GM23338 (cell line): ENCODE results near the gene BAX. TPM values are rescaled to one million over a fixed set of nuclear protein-coding genes. Genes with fewer than 3 reads are reported as not detected.
"Not testable (repeated sequence)": the region's sequence is repeated elsewhere in the genome, so short reads cannot be mapped to it uniquely, and the experiment has no call there.

Source experiments
- ATAC-seq: fragments of 200-7000 bp; cut with Tn5 transposase; 3 replicates; pipeline ENCODE4 v1.9.1; 2020
- DNase-seq: peaks from one replicate; pipeline ENCODE4 v3.0.0-alpha.2; 2015; ENCODE audit warnings: low spot score
- H2AFZ ChIP-seq: fragments of 200-600 bp; sonication (generic); 2 replicates; pipeline ENCODE4 v1.8.0; 2016; ENCODE audit warnings: antibody characterized with exemption, mild to moderate bottlenecking, moderate library complexity
- H3F3A ChIP-seq: fragments of 200-600 bp; sonication (generic); replicated peaks from 2 replicates; pipeline ENCODE4 v1.8.0; 2017; ENCODE audit warnings: antibody characterized with exemption, mixed run types, low read depth
- H3K27ac ChIP-seq: fragments of 200-600 bp; sonication (generic); 2 replicates; pipeline ENCODE4 v1.6.1; 2016; ENCODE audit warnings: low read depth
- H3K27me3 ChIP-seq: fragments of 200-600 bp; sonication (generic); 2 replicates; pipeline ENCODE4 v1.8.0; 2016; ENCODE audit warnings: mild to moderate bottlenecking, mixed run types, moderate library complexity; ENCODE audit not compliant: insufficient read depth
- H3K36me3 ChIP-seq: fragments of 200-600 bp; sonication (generic); 2 replicates; pipeline ENCODE4 v1.8.0; 2016; ENCODE audit warnings: mild to moderate bottlenecking; ENCODE audit not compliant: insufficient read depth
- H3K4me1 ChIP-seq: fragments of 200-600 bp; sonication (generic); 2 replicates; pipeline ENCODE4 v1.8.0; 2016; ENCODE audit warnings: mild to moderate bottlenecking, moderate library complexity; ENCODE audit not compliant: insufficient read depth
- H3K4me2 ChIP-seq: fragments of 200-600 bp; sonication (generic); 2 replicates; pipeline ENCODE4 v1.7.1; 2017; ENCODE audit warnings: mixed run types
- H3K4me3 ChIP-seq: fragments of 200-600 bp; sonication (generic); 2 replicates; pipeline ENCODE4 v1.6.1; 2016; ENCODE audit warnings: mixed run types
- H3K79me2 ChIP-seq: fragments of 200-600 bp; sonication (generic); replicated peaks from 2 replicates; pipeline ENCODE4 v1.8.0; 2017; ENCODE audit warnings: mild to moderate bottlenecking; ENCODE audit not compliant: insufficient read depth
- H3K9me2 ChIP-seq: fragments of 200-600 bp; sonication (generic); 2 replicates; pipeline ENCODE4 v1.8.0; 2017; ENCODE audit not compliant: insufficient read depth
- H4K20me1 ChIP-seq: fragments of 200-600 bp; sonication (generic); replicated peaks from 2 replicates; pipeline ENCODE4 v1.8.0; 2017; ENCODE audit warnings: mild to moderate bottlenecking; ENCODE audit not compliant: insufficient read depth
- H3K27ac Mint-ChIP-seq: 2 replicates; pipeline ENCODE4 v1.8.0; 2020; ENCODE audit warnings: inconsistent platforms, mild to moderate bottlenecking, moderate library complexity, mixed read lengths
- H3K27me3 Mint-ChIP-seq: 3 replicates; pipeline ENCODE4 v1.8.0; 2022; ENCODE audit warnings: low read depth, mild to moderate bottlenecking, moderate library complexity, mixed read lengths, inconsistent platforms; ENCODE audit not compliant: insufficient read depth, poor library complexity
- H3K36me3 Mint-ChIP-seq: 3 replicates; pipeline ENCODE4 v1.8.0; 2021; ENCODE audit warnings: low read depth, mild to moderate bottlenecking, inconsistent platforms, moderate library complexity, mixed read lengths
- H3K4me1 Mint-ChIP-seq: 3 replicates; pipeline ENCODE4 v1.8.0; 2020; ENCODE audit warnings: mild to moderate bottlenecking, inconsistent platforms, mixed read lengths
- H3K4me3 Mint-ChIP-seq: 3 replicates; pipeline ENCODE4 v1.8.0; 2021; ENCODE audit warnings: moderate library complexity, mild to moderate bottlenecking, inconsistent platforms, mixed read lengths
- H3K9me3 Mint-ChIP-seq: 3 replicates; pipeline ENCODE4 v1.8.0; 2020; ENCODE audit warnings: moderate library complexity, mild to moderate bottlenecking, inconsistent platforms, mixed read lengths
- CREB1 ChIP-seq: fragments of 250-450 bp; sonication (Bioruptor Pico); IDR thresholded peaks from 2 replicates; pipeline ENCODE4 v1.5.0; 2020; ENCODE audit warnings: low read depth, mild to moderate bottlenecking, moderate library complexity
- ETS1 ChIP-seq: IDR thresholded peaks from 2 replicates; pipeline ENCODE4 v1.6.1; 2016; ENCODE audit warnings: antibody characterized with exemption
- EZH2 ChIP-seq: fragments of 200-600 bp; sonication (generic); IDR thresholded peaks from one replicate; pipeline ENCODE4 v1.8.0; 2017; ENCODE audit warnings: antibody characterized with exemption, mild to moderate bottlenecking, low read depth; ENCODE audit not compliant: unreplicated experiment
- EZH2phosphoT487 ChIP-seq: fragments of 200-600 bp; sonication (generic); IDR thresholded peaks from one replicate; pipeline ENCODE4 v1.8.1; 2018; ENCODE audit warnings: antibody characterized with exemption; ENCODE audit not compliant: unreplicated experiment
- JUNB ChIP-seq: IDR thresholded peaks from one replicate; pipeline ENCODE4 v1.6.1; 2016; ENCODE audit warnings: antibody characterized with exemption; ENCODE audit not compliant: unreplicated experiment
- NANOG ChIP-seq: IDR thresholded peaks from 2 replicates; pipeline ENCODE4 v1.6.1; 2016; ENCODE audit warnings: antibody characterized with exemption, borderline replicate concordance
- POLR2AphosphoS5 ChIP-seq: IDR thresholded peaks from 2 replicates; pipeline ENCODE4 v1.6.1; 2016; ENCODE audit warnings: antibody characterized with exemption, low read depth
- STAT1 ChIP-seq: IDR thresholded peaks from one replicate; pipeline ENCODE4 v1.6.1; 2016; ENCODE audit warnings: antibody characterized with exemption; ENCODE audit not compliant: unreplicated experiment
- ZNF114 ChIP-seq: fragments of 250-450 bp; sonication (Bioruptor Pico); IDR thresholded peaks from 2 replicates; pipeline ENCODE4 v1.5.0; 2020; ENCODE audit warnings: mild to moderate bottlenecking, moderate library complexity
- ZNF331 ChIP-seq: fragments of 250-450 bp; sonication (Bioruptor Pico); IDR thresholded peaks from 2 replicates; pipeline ENCODE4 v1.5.0; 2020; ENCODE audit warnings: low read depth, mild to moderate bottlenecking, moderate library complexity
- polyA plus RNA-seq: library from polyadenylated mRNA; unstranded; fragments of >200 nt; fragmentation: Nextera tagmentation; extraction: Ambion mirVana; gene quantifications from 2 replicates; pipeline ENCODE4 v1.2.1, GENCODE V29; 2016
- total RNA-seq: library from RNA; depleted of rRNA; stranded (reverse); fragments of >200 nt; shearing (Covaris generic); gene quantifications from 2 replicates; pipeline ENCODE4 v1.2.3, GENCODE V29; 2014
- TF ChIP-seq, protein P1 (sequence below): fragments of 250-450 bp; sonication (Bioruptor Pico); IDR thresholded peaks from 2 replicates; pipeline ENCODE4 v1.5.0; 2020; ENCODE audit warnings: mild to moderate bottlenecking, moderate library complexity

The BAX gene
- total and polyA plus RNA-seq, 2 experiments from 2014 or later: 179 to 261 TPM

DNA sequence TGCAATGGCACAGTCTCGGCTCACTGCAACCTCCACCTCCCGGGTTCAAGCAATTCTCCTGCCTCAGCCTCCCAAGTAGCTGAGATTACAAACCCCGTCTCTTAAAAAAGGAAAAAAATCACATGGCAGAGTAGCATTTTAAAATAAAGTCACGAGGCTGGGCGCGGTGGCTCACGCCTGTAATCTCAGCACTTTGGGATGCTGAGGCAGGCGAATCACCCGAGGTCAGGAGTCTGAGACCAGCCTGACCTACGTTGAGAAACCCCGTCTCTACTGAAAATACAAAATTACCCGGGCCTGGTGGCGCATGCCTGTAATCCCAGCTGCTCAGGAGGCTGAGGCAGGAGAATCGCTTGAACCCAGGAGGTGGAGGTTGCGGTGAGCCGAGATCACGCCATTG, 27.0 kb upstream of the BAX start:
- H3K27ac Mint-ChIP-seq, H3K4me2 ChIP-seq, ATAC-seq, H3F3A ChIP-seq, H4K20me1 ChIP-seq, H3K4me3 Mint-ChIP-seq, H3K9me2 ChIP-seq, H2AFZ ChIP-seq, H3K4me1 ChIP-seq, H3K27ac ChIP-seq, H3K4me3 ChIP-seq, H3K36me3 Mint-ChIP-seq, H3K4me1 Mint-ChIP-seq, H3K79me2 ChIP-seq, H3K36me3 ChIP-seq, H3K9me3 Mint-ChIP-seq, DNase-seq: not testable (repeated sequence)
- peaks cover 19% of the 10 kb centered on the region for H3K27me3 Mint-ChIP-seq
- peaks cover 13% of the 10 kb centered on the region for H3K27me3 ChIP-seq

- Mint-ChIP-seq H3K36me3 (no peaks in the 10 kb centered on the region; the same call in 2 of the 3 replicates), H3K27me3 (peaks cover 20% of the 10 kb centered on the region), H3K4me3 (no peak overlapping the region), H3K27ac (no peak overlapping the region), H3K4me1 (0 out of 3 replicates have a peak, but pooled peaks cover 3% of the 10 kb centered on the region), H3K9me3 (no peaks in the 10 kb centered on the region)
- ATAC-seq (no peak), DNase-seq (no peak)
- Histone ChIP-seq H3K4me2 (no peak overlapping the region), H4K20me1 (no peaks in the 10 kb centered on the region), H3K4me1 (peaks cover 6% of the 10 kb centered on the region), H3K79me2 (no peaks in the 10 kb centered on the region), H2AFZ (no peak overlapping the region), H3K36me3 (no peaks in the 10 kb centered on the region), H3K27me3 (peaks cover 17% of the 10 kb centered on the region), H3K27ac (no peak overlapping the region), H3K4me3 (no peak overlapping the region), H3F3A (peaks cover 3% of the 10 kb centered on the region; the same call in 1 of the 2 replicates), H3K9me2 (no peaks in the 10 kb centered on the region)
- TF ChIP-seq NANOG (no peak), POLR2AphosphoS5 (no peak), CREB1 (CRISPR knock-in tag) (no peak), ZNF331 (CRISPR knock-in tag) (no peak), ETS1 (no peak), EZH2 (no peak), STAT1 (no peak), EZH2phosphoT487 (no peak), JUNB (no peak), ZNF114 (no peak)
- TF ChIP-seq, protein P1, sequence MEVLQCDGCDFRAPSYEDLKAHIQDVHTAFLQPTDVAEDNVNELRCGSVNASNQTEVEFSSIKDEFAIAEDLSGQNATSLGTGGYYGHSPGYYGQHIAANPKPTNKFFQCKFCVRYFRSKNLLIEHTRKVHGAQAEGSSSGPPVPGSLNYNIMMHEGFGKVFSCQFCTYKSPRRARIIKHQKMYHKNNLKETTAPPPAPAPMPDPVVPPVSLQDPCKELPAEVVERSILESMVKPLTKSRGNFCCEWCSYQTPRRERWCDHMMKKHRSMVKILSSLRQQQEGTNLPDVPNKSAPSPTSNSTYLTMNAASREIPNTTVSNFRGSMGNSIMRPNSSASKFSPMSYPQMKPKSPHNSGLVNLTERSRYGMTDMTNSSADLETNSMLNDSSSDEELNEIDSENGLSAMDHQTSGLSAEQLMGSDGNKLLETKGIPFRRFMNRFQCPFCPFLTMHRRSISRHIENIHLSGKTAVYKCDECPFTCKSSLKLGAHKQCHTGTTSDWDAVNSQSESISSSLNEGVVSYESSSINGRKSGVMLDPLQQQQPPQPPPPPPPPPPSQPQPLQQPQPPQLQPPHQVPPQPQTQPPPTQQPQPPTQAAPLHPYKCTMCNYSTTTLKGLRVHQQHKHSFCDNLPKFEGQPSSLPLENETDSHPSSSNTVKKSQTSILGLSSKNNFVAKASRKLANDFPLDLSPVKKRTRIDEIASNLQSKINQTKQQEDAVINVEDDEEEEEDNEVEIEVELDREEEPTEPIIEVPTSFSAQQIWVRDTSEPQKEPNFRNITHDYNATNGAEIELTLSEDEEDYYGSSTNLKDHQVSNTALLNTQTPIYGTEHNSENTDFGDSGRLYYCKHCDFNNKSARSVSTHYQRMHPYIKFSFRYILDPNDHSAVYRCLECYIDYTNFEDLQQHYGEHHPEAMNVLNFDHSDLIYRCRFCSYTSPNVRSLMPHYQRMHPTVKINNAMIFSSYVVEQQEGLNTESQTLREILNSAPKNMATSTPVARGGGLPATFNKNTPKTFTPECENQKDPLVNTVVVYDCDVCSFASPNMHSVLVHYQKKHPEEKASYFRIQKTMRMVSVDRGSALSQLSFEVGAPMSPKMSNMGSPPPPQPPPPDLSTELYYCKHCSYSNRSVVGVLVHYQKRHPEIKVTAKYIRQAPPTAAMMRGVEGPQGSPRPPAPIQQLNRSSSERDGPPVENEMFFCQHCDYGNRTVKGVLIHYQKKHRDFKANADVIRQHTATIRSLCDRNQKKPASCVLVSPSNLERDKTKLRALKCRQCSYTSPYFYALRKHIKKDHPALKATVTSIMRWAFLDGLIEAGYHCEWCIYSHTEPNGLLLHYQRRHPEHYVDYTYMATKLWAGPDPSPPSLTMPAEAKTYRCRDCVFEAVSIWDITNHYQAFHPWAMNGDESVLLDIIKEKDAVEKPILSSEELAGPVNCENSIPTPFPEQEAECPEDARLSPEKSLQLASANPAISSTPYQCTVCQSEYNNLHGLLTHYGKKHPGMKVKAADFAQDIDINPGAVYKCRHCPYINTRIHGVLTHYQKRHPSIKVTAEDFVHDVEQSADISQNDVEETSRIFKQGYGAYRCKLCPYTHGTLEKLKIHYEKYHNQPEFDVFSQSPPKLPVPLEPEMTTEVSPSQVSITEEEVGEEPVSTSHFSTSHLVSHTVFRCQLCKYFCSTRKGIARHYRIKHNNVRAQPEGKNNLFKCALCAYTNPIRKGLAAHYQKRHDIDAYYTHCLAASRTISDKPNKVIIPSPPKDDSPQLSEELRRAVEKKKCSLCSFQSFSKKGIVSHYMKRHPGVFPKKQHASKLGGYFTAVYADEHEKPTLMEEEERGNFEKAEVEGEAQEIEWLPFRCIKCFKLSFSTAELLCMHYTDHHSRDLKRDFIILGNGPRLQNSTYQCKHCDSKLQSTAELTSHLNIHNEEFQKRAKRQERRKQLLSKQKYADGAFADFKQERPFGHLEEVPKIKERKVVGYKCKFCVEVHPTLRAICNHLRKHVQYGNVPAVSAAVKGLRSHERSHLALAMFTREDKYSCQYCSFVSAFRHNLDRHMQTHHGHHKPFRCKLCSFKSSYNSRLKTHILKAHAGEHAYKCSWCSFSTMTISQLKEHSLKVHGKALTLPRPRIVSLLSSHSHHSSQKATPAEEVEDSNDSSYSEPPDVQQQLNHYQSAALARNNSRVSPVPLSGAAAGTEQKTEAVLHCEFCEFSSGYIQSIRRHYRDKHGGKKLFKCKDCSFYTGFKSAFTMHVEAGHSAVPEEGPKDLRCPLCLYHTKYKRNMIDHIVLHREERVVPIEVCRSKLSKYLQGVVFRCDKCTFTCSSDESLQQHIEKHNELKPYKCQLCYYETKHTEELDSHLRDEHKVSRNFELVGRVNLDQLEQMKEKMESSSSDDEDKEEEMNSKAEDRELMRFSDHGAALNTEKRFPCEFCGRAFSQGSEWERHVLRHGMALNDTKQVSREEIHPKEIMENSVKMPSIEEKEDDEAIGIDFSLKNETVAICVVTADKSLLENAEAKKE (CRISPR knock-in tag): no peak
Measured at GRCh38 chr19:48928164-48929025, 26.3 kb upstream of the BAX start.
